Measurements from ENCODE around the gene AOAH. TPM values are rescaled to one million over a fixed set of nuclear protein-coding genes. Genes with fewer than 3 reads are reported as not detected.

Gene AOAH
- total and polyA plus RNA-seq, 4 donors: 1.9 to 34.9 (median 11.7) TPM

GRCh38 chr7:36538126-36538525 is 186.2 kb downstream of the AOAH start:
- Histone ChIP-seq H3K4me1 (ENCODE audit: control insufficient read depth in 1 of 2, insufficient read depth in 2 of 2, low read length in 2 of 2) (no peaks in the 10 kb centered on the region), H3K27ac (ENCODE audit: low read depth in 1 of 2, low read length in 2 of 2) (no peak overlapping the region), H3K27me3 (ENCODE audit: control insufficient read depth in 1 of 2, insufficient read depth in 2 of 2, low read length in 1 of 2) (no peaks in the 10 kb centered on the region), H3K9me3 (ENCODE audit: control insufficient read depth, low read length) (no peaks in the 10 kb centered on the region), H3K36me3 (ENCODE audit: control insufficient read depth in 1 of 2, insufficient read depth in 2 of 2, low read length in 1 of 2) (no peaks in the 10 kb centered on the region), H3K4me3 (ENCODE audit: low read length in 2 of 2) (no peak overlapping the region)
- WGBS, 2 donors: 50 to 61% methylated on average over 7 of the region's 7 CpGs
- intact Hi-C loops (cut with DNase I): no loop called here
- DNase-seq (no peak), ATAC-seq (ENCODE audit: low FRiP score) (no peak)

DNA sequence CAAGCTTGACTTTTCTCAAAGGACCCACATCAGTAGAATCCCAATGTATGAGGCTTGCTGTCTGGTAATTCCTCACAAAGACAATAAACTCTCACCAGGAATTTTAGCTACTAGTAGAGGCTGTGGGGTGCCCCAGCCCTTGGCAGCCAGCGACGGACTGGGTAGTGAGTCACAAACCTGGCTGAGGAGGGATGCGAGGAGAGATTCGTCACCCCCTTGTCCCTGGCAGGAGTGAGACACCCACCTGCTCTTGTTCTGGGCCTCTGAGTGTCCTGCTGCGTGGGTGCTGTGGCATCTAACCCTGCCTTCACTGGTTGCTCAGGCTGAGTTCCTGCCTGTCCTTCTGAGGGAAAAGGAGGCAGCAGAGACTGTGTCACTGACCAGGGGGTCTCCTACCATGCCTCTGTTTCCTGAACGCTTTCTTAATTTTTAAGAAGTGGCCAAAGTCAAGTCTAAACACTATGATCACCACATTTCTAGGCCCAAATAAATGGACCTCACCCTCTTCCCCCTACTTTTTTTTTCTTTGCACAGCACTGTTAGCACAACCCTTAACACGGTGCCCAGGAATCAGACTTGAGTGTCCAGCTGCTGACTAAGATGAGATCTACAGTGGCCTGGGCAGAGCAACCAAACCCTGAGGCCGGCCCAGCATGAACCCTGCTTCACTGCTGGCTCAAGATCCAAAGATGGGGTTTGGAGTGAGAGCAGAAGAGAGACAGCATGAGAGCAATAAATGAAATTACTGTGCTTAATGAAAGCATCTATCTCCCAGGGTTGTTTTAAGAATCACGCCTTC is 188.2 kb downstream of the AOAH start:
- no peak overlapping the region for H3K4me3 ChIP-seq (ENCODE audit: low read length in 2 of 2)
- intact Hi-C loops (cut with DNase I): no loop called here
- 81 to 89% methylated on average over 9 of the region's 9 CpGs for WGBS, 2 donors
- no peak for ATAC-seq (ENCODE audit: low FRiP score)
- no peaks in the 10 kb centered on the region for H3K27me3 ChIP-seq (ENCODE audit: control insufficient read depth in 1 of 2, insufficient read depth in 2 of 2, low read length in 1 of 2)
- H3K27ac ChIP-seq (ENCODE audit: low read depth in 1 of 2, low read length in 2 of 2): no peak overlapping the region
- H3K4me1 ChIP-seq (ENCODE audit: control insufficient read depth in 1 of 2, insufficient read depth in 2 of 2, low read length in 2 of 2): no peaks in the 10 kb centered on the region
- no peak for DNase-seq
- no peaks in the 10 kb centered on the region for H3K9me3 ChIP-seq (ENCODE audit: control insufficient read depth, low read length)
- no peaks in the 10 kb centered on the region for H3K36me3 ChIP-seq (ENCODE audit: control insufficient read depth in 1 of 2, insufficient read depth in 2 of 2, low read length in 1 of 2)

- H3K27ac ChIP-seq (ENCODE audit: low read depth in 1 of 2, low read length in 2 of 2): no peak overlapping the region
- DNase-seq (no peak), ATAC-seq (ENCODE audit: low FRiP score) (peak; percentile 11)
- intact Hi-C loops (cut with DNase I): no loop called here
- no peak overlapping the region for H3K4me3 ChIP-seq (ENCODE audit: low read length in 2 of 2)
- no peaks in the 10 kb centered on the region for H3K4me1 ChIP-seq (ENCODE audit: control insufficient read depth in 1 of 2, insufficient read depth in 2 of 2, low read length in 2 of 2)
- 92 to 97% methylated on average over 7 of the region's 7 CpGs for WGBS, 2 donors
- H3K36me3 ChIP-seq (ENCODE audit: control insufficient read depth in 1 of 2, insufficient read depth in 2 of 2, low read length in 1 of 2): no peaks in the 10 kb centered on the region
- H3K9me3 ChIP-seq (ENCODE audit: control insufficient read depth, low read length): no peaks in the 10 kb centered on the region
- no peaks in the 10 kb centered on the region for H3K27me3 ChIP-seq (ENCODE audit: control insufficient read depth in 1 of 2, insufficient read depth in 2 of 2, low read length in 1 of 2)
These were observed 190.6 kb downstream of the AOAH start for GRCh38 chr7:36533717-36534116.

- intact Hi-C loops (cut with DNase I): no loop called here
- H3K4me3 ChIP-seq (ENCODE audit: low read length in 2 of 2): no peak overlapping the region
- no peak for ATAC-seq (ENCODE audit: low FRiP score)
- H3K4me1 ChIP-seq (ENCODE audit: control insufficient read depth in 1 of 2, insufficient read depth in 2 of 2, low read length in 2 of 2): no peaks in the 10 kb centered on the region
- no peaks in the 10 kb centered on the region for H3K27me3 ChIP-seq (ENCODE audit: control insufficient read depth in 1 of 2, insufficient read depth in 2 of 2, low read length in 1 of 2)
- H3K27ac ChIP-seq (ENCODE audit: low read depth in 1 of 2, low read length in 2 of 2): no peak overlapping the region
- WGBS, 2 donors: 90% methylated on average over 5 of the region's 5 CpGs
- no peaks in the 10 kb centered on the region for H3K36me3 ChIP-seq (ENCODE audit: control insufficient read depth in 1 of 2, insufficient read depth in 2 of 2, low read length in 1 of 2)
- no peaks in the 10 kb centered on the region for H3K9me3 ChIP-seq (ENCODE audit: control insufficient read depth, low read length)
- no peak for DNase-seq
These were observed 191.3 kb downstream of the AOAH start for GRCh38 chr7:36532981-36533499.

DNA sequence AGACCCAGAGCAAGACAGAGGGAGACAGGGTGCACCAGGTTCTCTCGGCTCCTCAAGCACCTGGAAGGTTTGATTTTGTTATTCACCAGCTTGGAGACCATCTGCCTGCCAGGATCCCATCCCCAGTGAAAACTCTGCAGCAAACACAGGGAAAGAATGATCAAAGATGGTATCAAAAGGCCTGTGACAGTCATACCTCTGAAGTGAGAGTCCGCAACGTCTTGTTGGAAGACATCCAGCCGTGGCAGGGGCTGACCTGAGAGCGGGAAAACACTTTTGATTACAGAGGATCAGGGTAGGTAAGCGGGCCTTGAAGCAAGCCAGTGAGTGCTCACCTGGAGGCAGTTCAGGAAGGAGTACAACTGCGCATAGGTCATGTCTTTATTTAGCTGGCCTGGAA is 192.3 kb downstream of the AOAH start:
- 88 to 92% methylated on average over 7 of the region's 7 CpGs for WGBS, 2 donors
- intact Hi-C loops (cut with DNase I): no loop called here
- DNase-seq (no peak), ATAC-seq (ENCODE audit: low FRiP score) (no peak)
- H3K36me3 ChIP-seq (ENCODE audit: control insufficient read depth in 1 of 2, insufficient read depth in 2 of 2, low read length in 1 of 2): no peaks in the 10 kb centered on the region
- no peak overlapping the region for H3K27ac ChIP-seq (ENCODE audit: low read depth in 1 of 2, low read length in 2 of 2)
- no peak overlapping the region for H3K4me3 ChIP-seq (ENCODE audit: low read length in 2 of 2)
- no peaks in the 10 kb centered on the region for H3K9me3 ChIP-seq (ENCODE audit: control insufficient read depth, low read length)
- no peaks in the 10 kb centered on the region for H3K4me1 ChIP-seq (ENCODE audit: control insufficient read depth in 1 of 2, insufficient read depth in 2 of 2, low read length in 2 of 2)
- H3K27me3 ChIP-seq (ENCODE audit: control insufficient read depth in 1 of 2, insufficient read depth in 2 of 2, low read length in 1 of 2): no peaks in the 10 kb centered on the region

DNA sequence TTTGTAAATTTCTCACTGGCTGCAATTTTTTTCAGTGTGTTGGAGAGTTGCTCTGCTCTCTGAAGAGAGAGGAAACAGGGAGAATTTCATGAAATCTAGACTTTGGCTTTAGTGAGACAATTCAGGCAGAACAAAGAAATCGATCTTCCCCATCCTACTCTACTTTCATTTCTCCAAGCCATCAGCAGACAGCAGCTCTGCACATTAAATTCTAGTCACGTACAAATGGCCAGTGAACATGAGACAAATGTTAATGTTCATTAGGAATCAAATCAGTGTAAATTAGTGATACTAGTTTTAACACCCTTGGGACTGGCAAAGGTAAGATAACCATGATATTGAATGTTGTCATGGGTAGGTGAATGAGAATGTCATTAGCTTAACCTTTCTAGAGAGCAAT is 193.8 kb downstream of the AOAH start:
- H3K4me1 ChIP-seq (ENCODE audit: control insufficient read depth in 1 of 2, insufficient read depth in 2 of 2, low read length in 2 of 2): no peaks in the 10 kb centered on the region
- H3K27me3 ChIP-seq (ENCODE audit: control insufficient read depth in 1 of 2, insufficient read depth in 2 of 2, low read length in 1 of 2): no peaks in the 10 kb centered on the region
- WGBS, 2 donors: 86 to 92% methylated on average over 2 of the region's 2 CpGs
- no peak overlapping the region for H3K4me3 ChIP-seq (ENCODE audit: low read length in 2 of 2)
- ATAC-seq (ENCODE audit: low FRiP score) (no peak), DNase-seq (no peak)
- intact Hi-C loops (cut with DNase I): no loop called here
- H3K9me3 ChIP-seq (ENCODE audit: control insufficient read depth, low read length): no peaks in the 10 kb centered on the region
- no peaks in the 10 kb centered on the region for H3K36me3 ChIP-seq (ENCODE audit: control insufficient read depth in 1 of 2, insufficient read depth in 2 of 2, low read length in 1 of 2)
- H3K27ac ChIP-seq (ENCODE audit: low read depth in 1 of 2, low read length in 2 of 2): no peak overlapping the region

DNA sequence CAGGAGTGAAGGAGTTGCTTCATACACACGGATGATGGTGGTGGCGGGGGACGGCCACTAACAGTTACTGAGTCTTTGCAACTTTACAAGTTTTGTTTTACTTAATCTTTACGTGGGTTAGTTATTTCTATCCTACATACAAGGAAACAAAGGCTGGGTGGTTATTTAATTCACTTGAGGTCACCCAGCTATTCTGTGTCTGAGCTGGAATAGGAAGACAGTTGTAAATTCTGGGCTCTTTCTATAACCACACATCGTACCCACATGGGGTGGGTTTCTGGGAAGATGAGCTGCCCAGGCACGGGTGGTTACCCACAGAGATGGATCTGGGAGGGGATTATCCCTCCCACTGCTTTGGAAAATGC is 196.8 kb downstream of the AOAH start:
- no peak for ATAC-seq (ENCODE audit: low FRiP score)
- Histone ChIP-seq H3K27ac (ENCODE audit: low read depth in 1 of 2, low read length in 2 of 2) (no peak overlapping the region), H3K36me3 (ENCODE audit: control insufficient read depth in 1 of 2, insufficient read depth in 2 of 2, low read length in 1 of 2) (no peaks in the 10 kb centered on the region), H3K4me1 (ENCODE audit: control insufficient read depth in 1 of 2, insufficient read depth in 2 of 2, low read length in 2 of 2) (no peaks in the 10 kb centered on the region), H3K9me3 (ENCODE audit: control insufficient read depth, low read length) (no peaks in the 10 kb centered on the region), H3K27me3 (ENCODE audit: control insufficient read depth in 1 of 2, insufficient read depth in 2 of 2, low read length in 1 of 2) (no peaks in the 10 kb centered on the region), H3K4me3 (ENCODE audit: low read length in 2 of 2) (no peak overlapping the region)
- intact Hi-C loops (cut with DNase I): no loop called here
- DNase-seq: no peak
- WGBS, 2 donors: 87 to 88% methylated on average over 6 of the region's 6 CpGs

GRCh38 chr7:36526863-36527548 is 197.3 kb downstream of the AOAH start:
- ATAC-seq (ENCODE audit: low FRiP score): no peak
- Histone ChIP-seq H3K4me1 (ENCODE audit: control insufficient read depth in 1 of 2, insufficient read depth in 2 of 2, low read length in 2 of 2) (no peaks in the 10 kb centered on the region), H3K27me3 (ENCODE audit: control insufficient read depth in 1 of 2, insufficient read depth in 2 of 2, low read length in 1 of 2) (no peaks in the 10 kb centered on the region), H3K27ac (ENCODE audit: low read depth in 1 of 2, low read length in 2 of 2) (no peak overlapping the region), H3K4me3 (ENCODE audit: low read length in 2 of 2) (no peak overlapping the region), H3K36me3 (ENCODE audit: control insufficient read depth in 1 of 2, insufficient read depth in 2 of 2, low read length in 1 of 2) (no peaks in the 10 kb centered on the region), H3K9me3 (ENCODE audit: control insufficient read depth, low read length) (no peaks in the 10 kb centered on the region)
- WGBS, 2 donors: 89 to 92% methylated on average over 3 of the region's 3 CpGs
- intact Hi-C loops (cut with DNase I): no loop called here
- DNase-seq: no peak
